ENCODE measurements around the gene ERVFRD-1.
"Not testable (repeated sequence)": the region's sequence is repeated elsewhere in the genome, so short reads cannot be mapped to it uniquely, and the experiment has no call there.

Gene ERVFRD-1

GRCh38 chr6:11091141-11091540 is 20.4 kb downstream of the ERVFRD-1 start:
- DNase-seq (ENCODE audit: low spot score) = not testable (repeated sequence)

GRCh38 chr6:11089695-11090094 is 21.8 kb downstream of the ERVFRD-1 start:
- DNase-seq (ENCODE audit: low spot score) = no peak

GRCh38 chr6:11087141-11087812 is 24.2 kb downstream of the ERVFRD-1 start:
- DNase-seq (ENCODE audit: low spot score) = not testable (repeated sequence)

- no peak for DNase-seq (ENCODE audit: low spot score)
These were observed 25.6 kb downstream of the ERVFRD-1 start for GRCh38 chr6:11085758-11086435.

- no peak for DNase-seq (ENCODE audit: low spot score)
These were observed 27.6 kb downstream of the ERVFRD-1 start for GRCh38 chr6:11083956-11084355.

- DNase-seq (ENCODE audit: low spot score) = no peak
These were observed 28.0 kb downstream of the ERVFRD-1 start for GRCh38 chr6:11083491-11083890.

GRCh38 chr6:11080296-11080695 is 31.2 kb downstream of the ERVFRD-1 start:
- DNase-seq (ENCODE audit: low spot score) = no peak

- no peak for DNase-seq (ENCODE audit: low spot score)
These were observed 33.3 kb downstream of the ERVFRD-1 start for GRCh38 chr6:11078266-11078665.

GRCh38 chr6:11076540-11076939 is 35.0 kb downstream of the ERVFRD-1 start:
- DNase-seq (ENCODE audit: low spot score) = no peak

- DNase-seq (ENCODE audit: low spot score) = no peak
These were observed 39.4 kb downstream of the ERVFRD-1 start for GRCh38 chr6:11072101-11072500.

GRCh38 chr6:11069760-11070159 is 41.8 kb downstream of the ERVFRD-1 start:
- no peak for DNase-seq (ENCODE audit: low spot score)

- no peak for DNase-seq (ENCODE audit: low spot score)
These were observed 44.2 kb downstream of the ERVFRD-1 start for GRCh38 chr6:11067348-11067747.

GRCh38 chr6:11066505-11067347 is 44.8 kb downstream of the ERVFRD-1 start:
- DNase-seq (ENCODE audit: low spot score) = no peak

- no peak for DNase-seq (ENCODE audit: low spot score)
These were observed 45.9 kb downstream of the ERVFRD-1 start for GRCh38 chr6:11065436-11066202.

GRCh38 chr6:11064836-11065235 is 46.7 kb downstream of the ERVFRD-1 start:
- no peak for DNase-seq (ENCODE audit: low spot score)

- DNase-seq (ENCODE audit: low spot score) = no peak
These were observed 48.8 kb downstream of the ERVFRD-1 start for GRCh38 chr6:11062715-11063114.

GRCh38 chr6:11062083-11062482 is 49.4 kb downstream of the ERVFRD-1 start:
- no peak for DNase-seq (ENCODE audit: low spot score)

- DNase-seq (ENCODE audit: low spot score) = no peak
These were observed 53.1 kb downstream of the ERVFRD-1 start for GRCh38 chr6:11058406-11058805.

- no peak for DNase-seq (ENCODE audit: low spot score)
These were observed 54.7 kb downstream of the ERVFRD-1 start for GRCh38 chr6:11056871-11057270.

GRCh38 chr6:11055127-11055627 is 56.3 kb downstream of the ERVFRD-1 start:
- no peak for DNase-seq (ENCODE audit: low spot score)

GRCh38 chr6:11054722-11055121 is 56.8 kb downstream of the ERVFRD-1 start:
- DNase-seq (ENCODE audit: low spot score) = no peak

GRCh38 chr6:11053307-11053706 is 58.2 kb downstream of the ERVFRD-1 start:
- no peak for DNase-seq (ENCODE audit: low spot score)
